Mesenchymal stem cell (in vitro differentiated cells and primary cell): Measurements from ENCODE around the gene UBC.
A peak's percentile ranks its signal among the peaks of the same experiment; 100 is the strongest.
"Not testable (repeated sequence)": the region's sequence is repeated elsewhere in the genome, so short reads cannot be mapped to it uniquely, and the experiment has no call there.

Experiments
- DNase-seq: peaks from one replicate; pipeline ENCODE4 v3.0.0-alpha.2; 2013
- H2AFZ ChIP-seq: one replicate; pipeline ENCODE4 v1.6.1; 2013; ENCODE audit warnings: low read depth, mild to moderate bottlenecking, control low read depth, inconsistent platforms, low read length, moderate library complexity
- H2AK5ac ChIP-seq: 2 replicates; pipeline ENCODE4 v1.6.1; 2013; ENCODE audit warnings: low read length, moderate library complexity, mild to moderate bottlenecking, inconsistent platforms; ENCODE audit not compliant: severe bottlenecking
- H2BK120ac ChIP-seq: one replicate; pipeline ENCODE4 v1.6.1; 2013; ENCODE audit warnings: low read depth, mild to moderate bottlenecking, inconsistent platforms, low read length, moderate library complexity
- H2BK12ac ChIP-seq, 2 experiments: one replicate each; pipeline ENCODE4 v1.6.1; 2013; ENCODE audit warnings: inconsistent platforms in 2 of 2, low read length in 2 of 2, mild to moderate bottlenecking in 2 of 2, moderate library complexity in 2 of 2, control low read depth in 1 of 2
- H2BK15ac ChIP-seq: one replicate; pipeline ENCODE4 v1.6.1; 2013; ENCODE audit warnings: mild to moderate bottlenecking, low read depth, inconsistent platforms; ENCODE audit not compliant: poor library complexity, severe bottlenecking
- H2BK5ac ChIP-seq: 2 replicates; pipeline ENCODE4 v1.6.1; 2013; ENCODE audit warnings: low read depth, mild to moderate bottlenecking, low read length, control low read depth, inconsistent platforms; ENCODE audit not compliant: poor library complexity, severe bottlenecking
- H3K14ac ChIP-seq, 2 experiments: one replicate each; pipeline ENCODE4 v1.6.1; 2013; ENCODE audit warnings: inconsistent platforms in 2 of 2, low read length in 2 of 2, control low read depth in 1 of 2, mild to moderate bottlenecking in 1 of 2, moderate library complexity in 1 of 2
- H3K18ac ChIP-seq, 2 experiments: one replicate each; pipeline ENCODE4 v1.6.1; 2013; ENCODE audit warnings: inconsistent platforms in 2 of 2, low read length in 2 of 2, control low read depth in 1 of 2, low read depth in 1 of 2, mild to moderate bottlenecking in 1 of 2
- H3K23ac ChIP-seq, 2 experiments: one replicate each; pipeline ENCODE4 v1.6.1; 2013; ENCODE audit warnings: inconsistent platforms in 2 of 2, low read length in 2 of 2, mild to moderate bottlenecking in 2 of 2, moderate library complexity in 2 of 2, control low read depth in 1 of 2
- H3K27ac ChIP-seq: 2 replicates; pipeline ENCODE4 v1.5.1; 2013; ENCODE audit warnings: mild to moderate bottlenecking, moderate library complexity, low read length, control low read depth, inconsistent platforms; ENCODE audit not compliant: poor library complexity, severe bottlenecking
- H3K27me3 ChIP-seq, 2 experiments: 2 replicates each; pipeline versions ENCODE4 v1.6.1 to v1.7.0; 2013; ENCODE audit warnings: low read length in 2 of 2, mild to moderate bottlenecking in 2 of 2, moderate library complexity in 2 of 2, control low read depth in 1 of 2, inconsistent platforms in 1 of 2; ENCODE audit not compliant: control insufficient read depth in 1 of 2, insufficient read depth in 1 of 2
- H3K36me3 ChIP-seq, 2 experiments: 2 replicates each; pipeline versions ENCODE4 v1.6.1 to v1.7.0; 2013; ENCODE audit warnings: low read length in 2 of 2, control low read depth in 1 of 2, inconsistent platforms in 1 of 2, low read depth in 1 of 2, mild to moderate bottlenecking in 1 of 2; ENCODE audit not compliant: insufficient read depth in 2 of 2, control insufficient read depth in 1 of 2
- H3K4ac ChIP-seq, 2 experiments: one replicate each; pipeline ENCODE4 v1.6.1; 2013; ENCODE audit warnings: inconsistent platforms in 2 of 2, low read length in 2 of 2, mild to moderate bottlenecking in 2 of 2, moderate library complexity in 2 of 2, control low read depth in 1 of 2, low read depth in 1 of 2
- H3K4me1 ChIP-seq: 2 replicates; pipeline ENCODE4 v1.6.1; 2013; ENCODE audit warnings: low read depth, low read length, control low read depth; ENCODE audit not compliant: control insufficient read depth, insufficient read depth
- H3K4me2 ChIP-seq: 2 replicates; pipeline ENCODE4 v1.6.1; 2013; ENCODE audit warnings: low read length, mild to moderate bottlenecking, inconsistent platforms; ENCODE audit not compliant: poor library complexity, severe bottlenecking
- H3K4me3 ChIP-seq, 2 experiments: 2 replicates each; pipeline versions ENCODE4 v1.5.1 to v1.7.0; 2013; ENCODE audit warnings: low read length in 2 of 2, mild to moderate bottlenecking in 2 of 2, control low read depth in 1 of 2, low read depth in 1 of 2; ENCODE audit not compliant: insufficient read depth in 1 of 2
- H3K79me1 ChIP-seq: replicated peaks from 2 replicates; pipeline ENCODE4 v1.6.1; 2013; ENCODE audit warnings: mild to moderate bottlenecking, control low read depth, low read length, inconsistent platforms; ENCODE audit not compliant: poor library complexity, severe bottlenecking
- H3K9ac ChIP-seq: 2 replicates; pipeline ENCODE4 v1.7.0; 2013; ENCODE audit warnings: mild to moderate bottlenecking, low read length, moderate library complexity
- H3K9me3 ChIP-seq: 2 replicates; pipeline ENCODE4 v1.7.0; 2013; ENCODE audit warnings: mild to moderate bottlenecking, low read length; ENCODE audit not compliant: control insufficient read depth
- H4K8ac ChIP-seq: one replicate; pipeline ENCODE4 v1.6.1; 2013; ENCODE audit warnings: inconsistent platforms, mild to moderate bottlenecking, low read length, moderate library complexity
- H4K91ac ChIP-seq: one replicate; pipeline ENCODE4 v1.6.1; 2013; ENCODE audit warnings: mild to moderate bottlenecking, low read length, inconsistent platforms
- WGBS: methylation state at CpG from one replicate; pipeline ENCODE4 v1.1.7; 2013; ENCODE audit warnings: mixed read lengths; 5-methylcytosine and 5-hydroxymethylcytosine counted together

Gene UBC

GRCh38 chr12:124881123-124881522, 33.3 kb downstream of the UBC start:
- H2BK12ac ChIP-seq, result no peak overlapping the region
- no peak overlapping the region for H3K14ac ChIP-seq
- H3K4me1 ChIP-seq, result peaks cover 16% of the 10 kb centered on the region
- H2BK5ac ChIP-seq, result no peak overlapping the region
- H3K9me3 ChIP-seq, result no peaks in the 10 kb centered on the region
- no peak overlapping the region for H2AFZ ChIP-seq
- H4K8ac ChIP-seq, result no peak overlapping the region
- H3K27ac ChIP-seq, result no peak overlapping the region
- H3K36me3 ChIP-seq, result no peaks in the 10 kb centered on the region
- no peaks in the 10 kb centered on the region for H3K79me1 ChIP-seq
- no peaks in the 10 kb centered on the region for H3K27me3 ChIP-seq
- no peak overlapping the region for H2AK5ac ChIP-seq
- H2BK15ac ChIP-seq, result no peak overlapping the region
- no peak overlapping the region for H2BK120ac ChIP-seq
- H4K91ac ChIP-seq, result no peak overlapping the region
- WGBS, result 76% methylated on average over 10 of the region's 10 CpGs
- H3K18ac ChIP-seq, result no peak overlapping the region
- no peak overlapping the region for H3K4me3 ChIP-seq
- no peak overlapping the region for H3K23ac ChIP-seq
- no peak for DNase-seq
- no peak overlapping the region for H3K9ac ChIP-seq
- H3K4me2 ChIP-seq, result no peak overlapping the region
- H3K4ac ChIP-seq, result no peak overlapping the region

- H3K9ac ChIP-seq, H3K36me3 ChIP-seq, H3K9me3 ChIP-seq, H4K91ac ChIP-seq, H2AFZ ChIP-seq, H3K27ac ChIP-seq, H3K18ac ChIP-seq, H3K27me3 ChIP-seq, H2BK12ac ChIP-seq, H2BK15ac ChIP-seq, H3K4ac ChIP-seq, H3K23ac ChIP-seq, H2AK5ac ChIP-seq, H3K4me3 ChIP-seq, H4K8ac ChIP-seq, H3K79me1 ChIP-seq, H2BK120ac ChIP-seq, H3K4me2 ChIP-seq, H2BK5ac ChIP-seq, H3K14ac ChIP-seq: not testable (repeated sequence)
- peaks cover 16% of the 10 kb centered on the region for H3K4me1 ChIP-seq
- peak; percentile 17 for DNase-seq
- WGBS, result 86% methylated on average over 11 of the region's 11 CpGs
These were observed 34.1 kb downstream of the UBC start for GRCh38 chr12:124880335-124880734.

GRCh38 chr12:124878795-124879516, 35.5 kb downstream of the UBC start:
- Histone ChIP-seq H2BK15ac (no peak overlapping the region), H3K27ac (no peak overlapping the region), H3K23ac (no peak overlapping the region), H3K27me3 (no peaks in the 10 kb centered on the region), H3K4me3 (no peak overlapping the region), H2AFZ (no peak overlapping the region), H3K9ac (no peak overlapping the region), H2BK5ac (no peak overlapping the region), H3K4ac (no peak overlapping the region), H2BK12ac (no peak overlapping the region), H3K14ac (no peak overlapping the region), H3K36me3 (no peaks in the 10 kb centered on the region), H3K9me3 (no peaks in the 10 kb centered on the region), H3K4me1 (peaks cover 11% of the 10 kb centered on the region), H3K18ac (no peak overlapping the region), H3K4me2 (no peak overlapping the region), H4K91ac (no peak overlapping the region), H2AK5ac (no peak overlapping the region), H2BK120ac (no peak overlapping the region), H3K79me1 (no peaks in the 10 kb centered on the region), H4K8ac (no peak overlapping the region)
- no peak for DNase-seq
- WGBS, result 96% methylated on average over 17 of the region's 18 CpGs

GRCh38 chr12:124877423-124877822, 37.0 kb downstream of the UBC start:
- Histone ChIP-seq H3K14ac (no peak overlapping the region), H3K9me3 (no peaks in the 10 kb centered on the region), H3K9ac (no peak overlapping the region), H2BK5ac (no peak overlapping the region), H3K27ac (no peak overlapping the region), H2AK5ac (no peak overlapping the region), H3K23ac (no peak overlapping the region), H3K4me2 (peak overlapping the region; percentile 4), H4K8ac (no peak overlapping the region), H3K4ac (no peak overlapping the region), H3K36me3 (no peaks in the 10 kb centered on the region), H2BK15ac (no peak overlapping the region), H3K18ac (no peak overlapping the region), H3K27me3 (no peaks in the 10 kb centered on the region), H4K91ac (no peak overlapping the region), H3K79me1 (no peaks in the 10 kb centered on the region), H3K4me3 (no peak overlapping the region), H2BK12ac (no peak overlapping the region), H2AFZ (no peak overlapping the region), H2BK120ac (no peak overlapping the region), H3K4me1 (peaks cover 11% of the 10 kb centered on the region)
- no peak for DNase-seq
- 74% methylated on average over 3 of the region's 3 CpGs for WGBS
